Endothelial cell of umbilical vein (primary cell): ENCODE measurements around the gene KIAA1549.

Experiments used
- CTCF ChIP-seq, 2 donors: IDR thresholded peaks; 1 replicate in 1 of 2; 2 replicates in 1 of 2; pipeline ENCODE4 v1.5.1; 2011; ENCODE audit warnings: low read length in 2 of 2, mild to moderate bottlenecking in 2 of 2, moderate library complexity in 2 of 2, control low read depth in 1 of 2, inconsistent platforms in 1 of 2, low read depth in 1 of 2; ENCODE audit not compliant: insufficient read depth in 1 of 2; ENCODE audit errors: extremely low read depth in 1 of 2
- EZH2 ChIP-seq: IDR thresholded peaks from 2 replicates; pipeline ENCODE4 v1.6.1; 2012; ENCODE audit warnings: borderline replicate concordance, low read depth, mild to moderate bottlenecking, moderate library complexity, low read length, inconsistent platforms; ENCODE audit not compliant: severe bottlenecking
- JUN ChIP-seq: IDR thresholded peaks from 2 replicates; pipeline ENCODE4 v1.6.1; 2011; ENCODE audit warnings: borderline replicate concordance, low read depth; ENCODE audit not compliant: insufficient read length, insufficient read depth
- MAX ChIP-seq: IDR thresholded peaks from 2 replicates; pipeline ENCODE4 v1.6.1; 2011; ENCODE audit not compliant: insufficient read depth, insufficient read length
- MYC ChIP-seq: IDR thresholded peaks from one replicate; pipeline ENCODE4 v1.6.1; 2011; ENCODE audit warnings: mild to moderate bottlenecking, low read depth, low read length
- POLR2A ChIP-seq: IDR thresholded peaks from 2 replicates; pipeline ENCODE4 v1.6.1; 2012; ENCODE audit warnings: low read depth, mild to moderate bottlenecking, control low read depth, low read length
- POLR2AphosphoS5 ChIP-seq: IDR thresholded peaks from 2 replicates; pipeline ENCODE4 v1.6.1; 2012; ENCODE audit warnings: low read depth, mild to moderate bottlenecking, control low read depth, low read length, moderate library complexity; ENCODE audit not compliant: insufficient read depth

GRCh38 chr7:138919911-138920310 is 61.3 kb downstream of the KIAA1549 start:
- TF ChIP-seq CTCF (IDR thresholded peaks at IDR 0.05; ENCODE audit: extremely low read depth in 1 of 2, insufficient read depth in 1 of 2, low read depth in 1 of 2, low read length in 2 of 2): no peak
- TF ChIP-seq POLR2AphosphoS5: no peak
- no peak for TF ChIP-seq JUN
- no peak for TF ChIP-seq MAX
- no peak for TF ChIP-seq POLR2A
- no peak for TF ChIP-seq EZH2
- no peak for TF ChIP-seq MYC
